NCI-H1048 (cell line): ENCODE results near the gene ZFYVE1.
"Not testable (repeated sequence)": the region's sequence is repeated elsewhere in the genome, so short reads cannot be mapped to it uniquely, and the experiment has no call there.

Experiments used
- DNase-seq: peaks from one replicate; lab custom pipeline; 2025; lab: John Stamatoyannopoulos, UW

ZFYVE1 gene

DNA sequence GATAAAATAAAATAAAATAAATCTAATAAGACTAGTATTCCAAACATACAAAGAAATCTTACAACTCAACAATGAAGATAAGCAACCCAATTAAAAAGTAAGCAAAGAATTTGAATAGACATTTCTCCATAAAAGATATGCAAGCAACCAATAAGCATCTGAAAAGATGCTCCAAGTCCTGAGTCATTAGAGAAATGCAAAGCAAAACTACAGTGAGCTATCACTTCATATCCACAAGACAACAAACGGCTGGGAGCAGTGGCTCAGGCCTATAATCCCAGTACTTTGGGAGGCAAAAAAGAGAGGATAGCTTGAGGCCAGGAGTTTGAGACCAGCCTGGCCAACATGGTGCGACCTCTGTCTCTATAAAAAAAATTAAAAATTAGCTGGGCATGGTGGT lies 26.8 kb downstream of the ZFYVE1 start:
- DNase-seq = no peak

DNA sequence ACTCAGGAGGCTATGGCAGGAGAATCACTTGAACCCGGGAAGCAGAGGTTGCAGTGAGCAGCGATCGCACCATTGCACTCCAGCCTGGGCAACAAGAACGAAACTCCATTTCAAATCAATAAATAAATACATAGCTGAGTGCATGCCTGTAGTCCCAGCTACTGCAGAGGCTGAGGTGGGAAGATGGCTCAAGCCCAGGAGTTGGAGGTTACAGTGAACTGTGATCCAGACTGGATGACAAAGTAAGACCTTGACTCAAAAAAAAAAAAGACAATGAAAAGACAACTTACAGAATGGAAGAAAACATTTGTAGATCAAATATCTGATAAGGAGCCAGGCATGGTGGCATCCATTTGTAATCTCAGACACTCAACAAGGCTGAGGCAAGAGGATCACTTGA lies 27.6 kb downstream of the ZFYVE1 start:
- no peak for DNase-seq

DNA sequence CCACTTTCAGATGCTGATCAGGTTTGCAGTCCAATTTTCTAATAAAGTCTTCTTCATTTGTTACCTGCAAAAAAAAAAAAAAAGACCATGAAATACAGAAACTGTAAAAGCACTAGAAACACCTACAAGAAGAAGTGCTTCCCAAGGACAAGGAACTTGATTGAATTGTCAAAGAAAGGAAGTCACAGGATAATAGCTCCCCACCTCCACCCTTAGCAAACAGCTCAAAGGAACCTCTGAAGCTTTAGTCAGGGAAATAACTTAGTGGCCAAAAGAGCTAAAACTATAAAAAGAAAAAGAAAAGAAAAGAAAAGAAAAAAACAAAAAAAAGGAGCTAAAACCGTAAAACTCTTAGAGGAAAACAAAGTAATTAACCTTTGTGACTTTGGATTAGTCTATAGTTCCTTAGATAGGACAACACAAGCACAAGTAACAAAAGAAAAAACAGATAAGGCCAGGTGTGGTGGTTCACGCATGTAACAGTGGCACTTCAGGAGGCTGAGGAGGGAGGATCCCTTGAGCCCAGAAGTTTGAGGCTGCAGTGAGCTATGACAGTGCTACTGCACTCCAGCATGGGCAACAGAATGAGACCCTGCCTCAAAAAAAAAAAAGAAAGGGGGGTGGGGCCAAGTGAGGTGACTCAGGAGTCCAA lies 28.5 kb downstream of the ZFYVE1 start:
- DNase-seq = no peak

DNA sequence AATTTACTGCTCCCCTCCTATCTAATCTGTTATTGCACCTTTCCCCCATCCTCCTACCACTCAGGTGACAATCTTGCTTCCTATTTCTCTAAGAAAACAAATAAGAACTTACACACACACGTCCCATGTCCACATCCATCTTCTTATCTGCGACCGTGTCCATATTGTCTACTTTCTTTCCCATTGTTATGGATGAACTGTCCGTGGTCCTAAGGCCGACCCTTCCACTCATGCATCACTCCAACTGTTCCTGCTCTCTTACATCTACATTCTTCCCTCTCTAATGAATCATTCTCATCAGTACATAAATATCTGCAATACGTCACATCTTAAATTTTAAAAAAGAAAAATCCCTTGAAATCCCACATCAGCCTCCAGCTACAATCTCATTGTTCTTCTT lies 30.0 kb downstream of the ZFYVE1 start:
- no peak for DNase-seq

DNA sequence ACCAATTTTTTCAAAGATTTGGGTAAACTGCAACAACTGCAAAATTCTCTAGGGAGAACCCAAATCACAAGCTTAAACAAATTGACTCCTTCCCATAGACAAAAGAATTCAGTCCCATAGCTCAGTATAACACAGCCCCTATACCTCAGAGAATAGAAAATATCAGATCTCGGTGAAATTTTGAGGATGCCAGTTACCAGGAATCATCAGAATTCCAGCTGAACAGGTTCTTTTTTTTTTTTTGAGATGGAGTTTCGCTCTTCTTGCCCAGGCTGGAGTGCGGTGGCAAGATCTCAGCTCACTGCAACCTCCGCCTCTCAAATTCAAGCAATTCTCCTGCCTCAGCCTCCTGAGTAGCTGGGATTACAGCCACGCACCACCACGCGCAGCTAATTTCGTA lies 36.7 kb downstream of the ZFYVE1 start:
- DNase-seq = no peak

DNA sequence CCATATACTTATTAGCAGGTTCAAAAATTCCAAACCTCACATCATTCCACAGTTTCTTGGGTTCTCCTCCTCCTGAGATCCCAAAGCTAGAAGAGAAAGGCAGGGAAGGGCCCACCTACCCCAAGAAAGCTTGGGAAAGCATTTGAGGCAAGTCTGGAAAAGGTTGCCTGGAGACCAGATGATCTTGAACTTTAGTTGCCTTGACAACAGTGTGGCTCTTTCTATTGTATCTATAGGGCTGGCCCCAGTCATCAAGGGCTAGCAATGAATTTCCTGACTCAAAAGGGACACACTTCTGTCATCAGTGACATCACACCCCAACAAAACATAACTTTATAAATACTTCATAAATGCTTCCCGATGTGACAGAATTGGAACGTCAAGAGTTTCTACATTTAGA lies 40.0 kb downstream of the ZFYVE1 start:
- no peak for DNase-seq

DNA sequence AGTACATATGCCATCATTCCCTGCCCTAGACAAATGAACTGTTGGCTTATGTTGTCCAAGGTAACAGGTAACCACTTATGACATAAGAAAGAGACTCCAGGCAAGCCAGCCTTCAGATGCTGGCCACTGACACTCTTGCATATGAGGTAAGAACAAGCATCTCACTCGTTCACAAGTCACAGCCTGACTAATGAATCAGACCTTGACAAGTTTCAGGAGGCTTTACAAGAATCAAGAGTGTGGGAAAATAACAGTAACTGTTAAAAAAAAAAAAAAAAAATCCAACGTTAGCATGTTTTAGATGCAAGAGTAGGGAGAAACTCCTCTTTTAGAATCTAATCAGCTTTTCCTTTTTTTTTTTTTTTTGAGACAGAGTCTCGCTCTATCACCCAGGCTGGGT lies 40.7 kb downstream of the ZFYVE1 start:
- no peak for DNase-seq

DNA sequence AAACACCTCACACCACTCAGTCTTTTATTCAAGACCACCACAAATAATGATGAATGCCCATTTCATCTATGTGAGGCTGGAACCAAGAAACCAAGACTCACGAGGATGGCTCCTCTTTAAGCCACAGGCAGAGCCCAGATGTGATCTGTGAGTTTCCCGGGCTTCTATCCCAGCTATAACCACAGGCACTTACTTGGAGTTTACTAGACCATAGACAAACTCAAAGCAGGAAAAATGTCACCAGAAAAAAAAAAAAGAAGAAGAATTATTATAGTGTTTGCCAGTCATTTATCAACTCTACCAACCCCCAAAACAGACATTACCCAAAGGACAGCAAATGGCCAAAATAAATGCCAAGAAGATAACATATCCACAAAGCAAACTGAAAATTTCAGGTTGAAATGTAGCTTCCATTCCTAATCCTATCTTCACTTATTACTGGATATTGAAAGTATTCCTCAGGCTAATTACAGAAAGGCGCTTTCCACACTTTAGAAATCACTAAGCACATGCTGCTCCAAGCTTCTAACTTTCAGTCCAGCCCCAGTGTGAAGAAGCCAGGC lies 44.7 kb downstream of the ZFYVE1 start:
- no peak for DNase-seq

DNA sequence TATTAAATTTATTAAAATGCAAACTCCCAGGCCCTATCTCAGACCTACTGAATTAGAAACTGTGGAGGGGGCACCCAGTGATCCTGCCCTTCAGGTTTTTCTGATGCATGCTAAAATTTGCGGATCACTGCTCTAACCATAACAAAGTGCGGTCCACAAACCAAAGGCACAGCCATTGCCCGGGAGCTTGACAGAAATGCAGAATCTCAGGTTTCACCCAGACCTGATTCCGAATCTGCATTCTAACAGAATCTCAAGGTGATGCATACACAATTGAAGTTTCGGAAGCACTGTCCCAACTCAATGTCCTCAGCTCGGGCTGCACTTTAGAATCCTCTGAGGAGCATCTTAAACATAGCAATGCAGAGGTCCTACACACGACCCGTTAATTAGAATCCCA lies 46.0 kb downstream of the ZFYVE1 start:
- no peak for DNase-seq

DNA sequence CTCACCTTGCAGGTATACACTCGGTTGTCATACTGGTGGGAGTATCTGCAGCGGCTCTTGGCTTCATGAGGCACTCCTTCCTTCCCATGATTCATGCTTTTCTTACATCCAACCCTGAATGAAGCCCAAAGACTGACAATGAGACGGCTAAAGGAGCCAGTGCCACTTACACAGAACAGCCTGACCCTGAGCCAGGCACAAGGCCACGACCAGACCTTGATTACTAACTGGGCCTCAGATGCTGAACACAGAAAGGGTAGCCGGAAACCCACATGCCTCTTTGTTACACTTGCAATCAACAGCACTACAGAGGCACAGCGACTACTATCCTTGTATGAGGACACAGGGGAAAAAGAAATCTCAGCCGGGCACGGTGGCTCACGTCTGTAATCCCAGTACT lies 48.0 kb downstream of the ZFYVE1 start:
- DNase-seq = no peak

DNA sequence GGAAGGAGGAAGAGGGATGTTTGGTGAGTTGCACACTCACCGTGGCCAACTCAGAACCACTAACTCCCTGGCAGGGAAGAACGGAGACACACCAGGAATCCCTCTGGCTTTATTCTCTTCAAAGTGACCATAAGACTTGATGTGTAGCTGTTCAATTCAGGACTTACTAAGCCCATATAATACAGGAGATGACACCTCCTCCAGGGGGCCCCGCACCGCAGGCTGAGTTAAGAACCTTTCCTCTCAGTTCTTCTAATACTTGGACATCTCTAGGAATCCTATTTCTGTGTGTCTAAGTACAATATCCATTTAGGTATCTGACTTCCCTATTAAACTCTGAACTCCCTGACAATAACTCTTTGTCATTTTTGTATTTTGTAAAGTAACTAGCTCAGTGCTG lies 51.1 kb downstream of the ZFYVE1 start:
- no peak for DNase-seq

DNA sequence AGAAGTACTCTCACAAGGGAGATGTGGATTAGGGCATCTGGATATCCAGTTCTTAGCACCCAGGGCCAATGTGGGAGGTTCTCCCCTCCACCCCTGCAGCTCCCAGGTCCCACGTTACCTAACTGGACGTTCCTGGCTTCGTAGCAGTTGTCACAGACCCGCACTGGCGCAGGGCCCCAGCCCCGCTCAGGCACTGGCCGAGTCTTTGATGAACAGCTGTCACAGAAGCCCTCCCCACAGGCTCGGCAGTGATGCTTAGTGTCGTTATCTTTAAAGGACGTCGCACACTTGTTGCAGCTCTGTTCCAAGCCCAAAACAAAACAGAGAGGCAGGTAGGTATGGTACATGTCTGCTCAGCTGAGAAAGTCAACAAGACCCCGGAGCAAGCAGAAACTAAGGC lies 52.2 kb downstream of the ZFYVE1 start:
- no peak for DNase-seq

DNA sequence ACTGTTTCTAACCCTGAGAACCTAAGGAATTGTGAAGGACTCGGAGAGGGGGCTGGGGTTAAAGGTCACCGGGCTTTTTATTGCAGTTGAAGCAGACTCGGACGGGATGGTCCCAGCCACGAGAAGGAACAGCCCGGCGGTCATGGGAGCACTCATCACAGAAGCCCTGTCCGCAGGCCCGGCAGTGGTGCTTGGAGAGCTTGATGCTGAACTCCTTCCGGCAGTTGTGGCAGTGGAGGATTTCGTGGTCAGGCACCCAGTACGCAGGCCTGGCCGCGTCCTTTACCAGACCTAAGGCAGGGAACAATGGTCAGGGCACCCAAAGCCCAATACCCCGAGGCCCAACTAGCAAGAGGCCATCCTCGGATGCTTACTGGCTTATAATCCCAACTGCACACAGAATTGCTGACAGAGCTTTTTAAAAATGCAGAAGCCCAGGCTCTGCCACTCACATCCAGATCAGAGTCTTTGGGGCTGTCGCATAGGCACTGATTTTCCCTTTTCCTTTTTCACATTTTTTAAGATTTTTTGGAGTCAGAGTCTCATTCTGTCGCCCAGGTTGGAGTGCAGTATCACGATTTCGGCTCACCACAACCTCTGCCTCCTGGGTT lies 56.0 kb downstream of the ZFYVE1 start:
- DNase-seq = no peak

DNA sequence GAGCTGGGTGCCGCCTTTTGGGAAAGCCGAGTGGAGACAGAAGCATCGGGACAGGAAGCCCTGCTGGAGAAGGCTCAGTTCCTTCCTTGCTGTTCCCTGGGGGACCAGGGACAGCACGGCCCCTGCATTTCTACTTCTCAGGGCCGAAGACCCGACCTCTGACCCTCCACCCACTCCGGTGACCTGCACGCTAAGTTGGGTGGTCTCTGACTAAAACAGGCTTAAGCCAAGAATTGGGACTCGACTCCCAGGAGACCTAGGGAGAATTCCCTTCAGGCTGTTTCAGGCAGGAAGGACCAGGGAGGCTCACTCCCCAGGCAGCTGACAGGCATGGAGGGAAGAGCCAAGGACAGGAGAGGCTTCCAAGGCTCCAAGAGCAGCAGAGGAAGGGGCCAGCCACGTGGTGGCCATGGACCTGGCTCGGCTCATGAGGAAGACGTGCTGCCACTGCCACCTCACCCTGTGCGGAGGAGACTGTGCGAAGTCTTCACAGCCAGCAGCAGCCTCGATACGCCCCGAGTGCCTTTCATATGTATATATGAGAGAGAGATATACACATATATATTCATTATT lies 56.8 kb downstream of the ZFYVE1 start:
- DNase-seq = no peak

DNA sequence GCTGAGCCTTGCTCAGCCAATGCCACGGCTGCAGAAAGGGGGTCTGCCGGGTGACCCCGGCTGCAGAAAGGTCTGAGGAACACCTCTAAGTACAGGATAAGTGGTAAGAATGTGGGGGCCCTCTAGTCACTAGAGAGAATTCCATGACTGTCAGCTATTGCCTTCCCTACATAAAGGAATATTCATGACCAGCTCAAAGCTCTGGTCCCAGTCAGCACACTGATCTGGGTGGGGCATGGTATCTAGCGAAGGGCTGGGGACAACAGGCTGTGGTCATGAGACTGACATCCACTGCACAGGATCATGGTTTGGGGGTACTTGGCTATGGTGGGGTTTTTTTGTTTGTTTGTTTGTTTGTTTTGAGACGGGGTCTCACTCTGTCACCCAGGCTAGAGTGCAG lies 58.6 kb downstream of the ZFYVE1 start:
- DNase-seq = no peak

DNA sequence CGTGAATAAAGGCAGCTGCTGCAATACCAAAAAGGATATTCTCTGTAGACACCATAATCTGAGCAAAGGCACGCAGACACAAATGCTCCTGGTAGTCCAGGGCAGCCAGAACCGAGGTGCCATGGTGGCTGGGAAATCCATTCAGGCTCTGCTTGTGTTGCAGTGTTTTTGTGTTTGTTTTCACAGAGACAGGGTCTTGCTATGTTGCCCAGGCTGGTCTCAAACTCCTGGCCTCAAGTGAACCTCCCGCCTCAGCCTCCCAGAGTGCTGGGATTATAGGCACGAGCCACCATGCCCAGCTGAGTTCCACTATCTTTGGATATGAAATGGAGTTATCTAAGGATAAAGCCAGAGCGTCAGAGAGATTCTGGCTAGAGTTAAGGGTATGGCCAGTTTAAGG lies 60.9 kb downstream of the ZFYVE1 start:
- DNase-seq = no peak

DNA sequence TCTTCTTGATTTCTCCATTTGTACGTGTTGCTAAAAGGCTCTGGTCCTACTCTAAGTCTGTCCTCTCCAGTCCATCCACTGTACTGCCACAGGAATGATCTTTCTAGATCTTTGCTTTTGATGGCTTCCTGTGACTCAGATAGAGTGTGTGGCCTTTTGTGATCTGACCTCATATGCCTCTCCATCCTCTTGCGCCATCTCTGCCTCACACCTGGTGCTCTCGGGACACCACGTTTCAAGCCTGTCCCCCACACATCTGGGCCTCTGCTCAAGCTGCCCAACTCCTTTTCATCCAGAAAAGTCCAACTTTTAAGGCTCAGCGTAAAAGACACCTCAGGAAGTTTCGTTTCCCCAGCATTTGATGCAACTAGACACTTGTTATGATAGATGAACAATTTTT lies 61.7 kb downstream of the ZFYVE1 start:
- DNase-seq = no peak

DNA sequence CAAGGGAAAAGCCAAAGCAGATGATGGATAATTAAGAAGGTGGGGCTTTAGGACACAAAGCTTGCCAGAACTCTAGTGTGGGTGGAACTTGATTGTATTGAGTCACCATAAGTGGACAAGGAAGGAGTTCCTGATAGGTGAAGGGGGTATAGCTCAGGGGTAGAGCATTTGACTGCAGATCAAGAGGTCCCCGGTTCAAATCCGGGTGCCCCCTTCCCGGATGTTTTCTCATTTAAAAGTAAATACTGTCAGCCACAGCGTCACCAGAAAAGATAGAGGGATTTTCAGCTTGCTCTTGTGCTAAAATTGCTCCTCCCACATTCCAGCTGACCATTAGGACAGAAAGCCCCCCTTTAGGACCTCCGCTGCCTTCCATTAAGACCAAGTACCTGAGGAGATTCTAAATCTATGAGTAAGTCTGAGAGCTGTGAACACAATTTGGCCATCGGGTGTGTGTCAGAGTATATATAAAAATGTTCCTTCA lies 64.0 kb downstream of the ZFYVE1 start:
- DNase-seq = no peak

DNA sequence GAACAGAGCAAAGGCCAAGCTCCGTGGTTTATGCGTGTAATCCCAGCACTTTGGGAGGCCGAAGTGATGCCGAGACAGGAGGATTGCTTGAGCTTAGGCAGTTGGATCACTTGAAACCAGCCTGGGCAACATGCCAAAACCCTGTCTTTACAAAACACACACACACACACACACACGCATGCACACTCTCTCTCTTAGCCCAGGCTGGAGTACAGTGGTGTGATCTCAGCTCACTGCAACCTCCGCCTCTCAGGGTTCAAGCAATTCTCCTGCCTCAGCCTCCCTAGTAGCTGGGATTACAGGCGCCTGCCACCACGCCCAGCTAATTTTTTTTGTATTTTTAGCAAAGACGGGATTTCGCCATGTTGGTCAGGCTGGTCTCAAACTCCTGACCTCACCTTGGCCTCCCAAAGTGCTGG lies 64.6 kb downstream of the ZFYVE1 start:
- DNase-seq = not testable (repeated sequence)

DNA sequence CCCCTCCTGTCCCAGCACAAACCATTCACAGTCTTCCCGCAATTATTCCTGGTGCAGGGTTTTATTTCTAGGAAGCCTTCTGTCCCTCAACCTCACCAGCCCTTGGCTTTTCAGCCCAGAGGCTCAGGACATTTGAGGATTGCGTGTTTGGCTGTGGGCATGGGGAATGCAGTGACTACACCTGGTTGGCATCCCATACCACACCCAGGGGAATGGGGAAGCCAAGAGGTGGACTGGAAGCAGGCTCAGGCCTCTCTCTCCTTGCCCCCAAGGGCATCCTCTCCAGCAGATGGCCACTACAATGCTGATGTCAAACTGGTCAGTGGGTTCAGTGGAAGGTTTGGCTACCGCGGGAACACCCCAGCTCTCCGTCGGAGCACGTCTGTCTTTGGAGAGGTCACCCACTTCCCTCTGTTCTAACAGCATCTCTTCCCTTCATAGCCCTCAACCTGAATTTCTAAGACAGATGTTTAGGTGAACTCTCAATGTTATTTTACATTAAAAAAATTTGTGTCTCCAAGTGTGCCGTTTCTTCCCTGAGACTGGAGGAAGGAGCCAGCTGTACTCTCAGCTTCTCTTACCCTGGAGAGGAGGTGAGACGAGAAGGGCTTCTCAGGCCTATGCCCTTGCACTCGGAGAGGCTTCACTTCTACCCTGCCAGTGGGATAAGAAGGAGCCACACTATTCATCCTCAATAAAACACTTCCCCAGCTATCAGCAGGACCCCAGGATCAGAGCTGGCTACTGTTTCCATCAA lies 65.1 kb downstream of the ZFYVE1 start:
- no peak for DNase-seq

DNA sequence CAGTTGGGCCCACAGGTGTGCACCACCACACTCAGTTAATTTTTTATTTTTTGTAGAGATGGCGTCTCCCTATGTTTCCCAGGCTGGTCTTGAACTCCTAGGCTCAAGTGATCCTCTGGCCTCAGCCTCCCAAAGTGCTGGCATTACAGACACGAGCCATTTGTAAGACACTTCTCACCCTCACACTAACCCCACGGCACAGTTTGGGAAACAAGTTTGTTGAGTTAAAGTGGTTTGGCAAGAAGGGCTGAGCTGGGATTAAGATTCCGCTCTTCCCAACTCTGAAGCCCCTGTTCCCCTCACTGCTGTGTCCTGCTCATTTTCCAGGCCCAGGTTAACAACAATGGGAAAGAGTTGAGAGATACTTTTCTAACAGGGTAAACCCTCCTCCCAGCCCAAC lies 65.9 kb downstream of the ZFYVE1 start:
- DNase-seq = not testable (repeated sequence)

DNA sequence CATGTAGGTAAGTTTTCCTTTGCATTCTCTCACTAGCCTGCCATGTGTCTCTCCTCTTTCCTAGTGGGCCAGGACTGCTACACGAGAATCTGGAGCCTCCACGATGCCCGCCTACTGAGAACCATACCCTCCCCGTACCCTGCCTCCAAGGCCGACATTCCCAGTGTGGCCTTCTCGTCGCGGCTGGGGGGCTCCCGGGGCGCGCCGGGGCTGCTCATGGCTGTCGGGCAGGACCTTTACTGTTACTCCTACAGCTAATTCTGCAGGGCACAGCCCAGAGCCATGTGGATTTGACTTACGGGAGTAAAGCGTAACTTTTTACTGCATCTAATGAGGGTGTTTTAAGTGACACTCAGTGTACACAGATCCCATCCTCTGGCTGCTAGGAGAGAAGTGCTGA lies 68.4 kb downstream of the ZFYVE1 start:
- DNase-seq = no peak

DNA sequence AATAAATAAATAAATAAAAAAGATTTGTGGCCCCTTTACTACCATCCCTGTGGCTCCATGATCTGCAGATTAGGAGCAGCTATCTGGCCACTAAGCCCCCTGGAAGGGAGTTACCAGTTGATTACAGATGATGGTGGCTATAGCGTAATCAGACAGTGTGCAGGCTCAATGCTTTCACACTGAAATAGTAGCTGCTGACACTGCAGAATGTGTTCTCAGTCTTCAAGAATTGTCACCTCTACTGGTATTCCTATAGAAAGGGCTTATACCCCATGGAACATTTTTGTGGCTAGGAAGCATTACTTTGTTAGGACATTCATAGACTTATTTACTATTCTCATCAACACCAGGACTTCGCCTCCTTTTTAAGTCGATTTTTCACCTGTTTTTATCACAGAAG lies 69.7 kb downstream of the ZFYVE1 start:
- DNase-seq = no peak
